HEK293 (cell line): Measurements from ENCODE around the gene PRPSAP2.

Experiments used
- CTCF ChIA-PET: fragments of 350-600 bp; formaldehyde crosslinking; extraction: SDS; loops from one replicate; lab custom pipeline; 2021; ENCODE audit warnings: antibody characterized with exemption; lab: Yijun Ruan, JAX
- POLR2A ChIA-PET: fragments of 300-600 bp; formaldehyde crosslinking; extraction: SDS; loops from one replicate; lab custom pipeline; 2020; ENCODE audit warnings: antibody characterized with exemption, inconsistent platforms; lab: Yijun Ruan, JAX
- H3K27ac ChIP-seq: fragments of 200-500 bp; sonication (Bioruptor generic); 2 replicates; pipeline ENCODE4 v1.5.1; 2014; ENCODE audit warnings: low read depth, low read length, control low read depth, inconsistent platforms; ENCODE audit errors: extremely low read depth
- H3K36me3 ChIP-seq, 2 experiments: fragments of 200-500 bp in 1 of 2; sonication (Bioruptor generic) in 1 of 2; 1 replicate in 1 of 2; 2 replicates in 1 of 2; pipeline ENCODE4 v1.5.1; 2014 to 2017; ENCODE audit warnings: inconsistent platforms in 2 of 2, low read length in 2 of 2; ENCODE audit not compliant: control insufficient read depth in 2 of 2, insufficient read depth in 1 of 2
- H3K4me1 ChIP-seq: fragments of 200-500 bp; sonication (Bioruptor generic); 2 replicates; pipeline ENCODE4 v1.5.1; 2014; ENCODE audit warnings: mild to moderate bottlenecking, low read length, inconsistent platforms; ENCODE audit not compliant: control insufficient read depth, insufficient read depth
- H3K4me3 ChIP-seq: 2 replicates; pipeline ENCODE4 v1.5.1; 2011; ENCODE audit warnings: low read depth, mild to moderate bottlenecking, control low read depth, low read length, moderate library complexity
- H3K9me3 ChIP-seq: fragments of 200-500 bp; sonication (Bioruptor generic); 2 replicates; pipeline ENCODE4 v1.5.1; 2014; ENCODE audit warnings: low read depth, low read length, inconsistent platforms; ENCODE audit not compliant: control insufficient read depth, insufficient read depth
- GLIS1 ChIP-seq: fragments of 450-650 bp; formaldehyde crosslinking; IDR thresholded peaks from 2 replicates; pipeline ENCODE4 v1.5.1; 2016; ENCODE audit warnings: missing biosample characterization, missing genetic modification characterization
- PATZ1 ChIP-seq: fragments of 450-650 bp; formaldehyde crosslinking; IDR thresholded peaks from 2 replicates; pipeline ENCODE4 v1.5.1; 2016; ENCODE audit warnings: missing biosample characterization, missing genetic modification characterization
- PRDM1 ChIP-seq: fragments of 450-650 bp; formaldehyde crosslinking; IDR thresholded peaks from 2 replicates; pipeline ENCODE4; 2016; ENCODE audit warnings: missing biosample characterization, missing genetic modification characterization
- SETDB1 ChIP-seq: IDR thresholded peaks from one replicate; pipeline ENCODE4 v1.6.1; 2017; ENCODE audit warnings: mild to moderate bottlenecking, low read length, moderate library complexity, mixed read lengths; ENCODE audit not compliant: insufficient read length
- SP2 ChIP-seq: fragments of 450-650 bp; formaldehyde crosslinking; IDR thresholded peaks from 2 replicates; pipeline ENCODE4 v1.5.1; 2016; ENCODE audit warnings: missing biosample characterization, missing genetic modification characterization
- TRIM28 ChIP-seq: IDR thresholded peaks from 2 replicates; pipeline ENCODE4 v1.6.1; 2011; ENCODE audit warnings: low read length, control low read depth, borderline replicate concordance
- WT1 ChIP-seq: fragments of 450-650 bp; formaldehyde crosslinking; IDR thresholded peaks from 2 replicates; pipeline ENCODE4 v1.5.1; 2016; ENCODE audit warnings: missing biosample characterization, missing genetic modification characterization
- YY2 ChIP-seq: fragments of 450-650 bp; formaldehyde crosslinking; IDR thresholded peaks from 2 replicates; pipeline ENCODE4 v1.5.1; 2016; ENCODE audit warnings: missing biosample characterization, missing genetic modification characterization
- ZBTB7A ChIP-seq: fragments of 450-650 bp; formaldehyde crosslinking; IDR thresholded peaks from 2 replicates; pipeline ENCODE4 v1.5.1; 2016; ENCODE audit warnings: low read depth, missing biosample characterization, missing genetic modification characterization
- ZIC2 ChIP-seq: fragments of 450-650 bp; formaldehyde crosslinking; IDR thresholded peaks from 2 replicates; pipeline ENCODE4 v1.5.1; 2016; ENCODE audit warnings: missing biosample characterization, missing genetic modification characterization
- ZNF10 ChIP-seq: fragments of 450-650 bp; formaldehyde crosslinking; IDR thresholded peaks from 2 replicates; pipeline ENCODE4 v1.5.1; 2017; ENCODE audit warnings: missing biosample characterization, missing genetic modification characterization
- ZNF121 ChIP-seq: fragments of 450-650 bp; formaldehyde crosslinking; IDR thresholded peaks from 2 replicates; pipeline ENCODE4 v1.5.1; 2016; ENCODE audit warnings: missing biosample characterization, missing genetic modification characterization
- ZNF335 ChIP-seq: fragments of 450-650 bp; formaldehyde crosslinking; conservative IDR thresholded peaks from 2 replicates; pipeline ENCODE4 v1.5.1; 2016; ENCODE audit warnings: missing biosample characterization, missing genetic modification characterization
- ZNF341 ChIP-seq: fragments of 450-650 bp; formaldehyde crosslinking; IDR thresholded peaks from 2 replicates; pipeline ENCODE4; 2016; ENCODE audit warnings: low read depth, missing biosample characterization, missing genetic modification characterization
- ZNF416 ChIP-seq: fragments of 450-650 bp; formaldehyde crosslinking; IDR thresholded peaks from 2 replicates; pipeline ENCODE4 v1.5.1; 2016; ENCODE audit warnings: missing biosample characterization, missing genetic modification characterization
- ZNF555 ChIP-seq: fragments of 450-650 bp; formaldehyde crosslinking; conservative IDR thresholded peaks from 2 replicates; pipeline ENCODE4 v1.5.1; 2017; ENCODE audit warnings: missing biosample characterization, mild to moderate bottlenecking, missing genetic modification characterization, inconsistent platforms
- ZNF580 ChIP-seq: fragments of 450-650 bp; formaldehyde crosslinking; IDR thresholded peaks from 2 replicates; pipeline ENCODE4 v1.5.1; 2016; ENCODE audit warnings: missing biosample characterization, missing genetic modification characterization
- ZNF629 ChIP-seq: fragments of 450-650 bp; formaldehyde crosslinking; IDR thresholded peaks from 2 replicates; pipeline ENCODE4 v1.5.1; 2017; ENCODE audit warnings: missing biosample characterization, missing genetic modification characterization
- ZNF645 ChIP-seq: fragments of 450-650 bp; formaldehyde crosslinking; IDR thresholded peaks from 2 replicates; pipeline ENCODE4; 2016; ENCODE audit warnings: missing biosample characterization, missing genetic modification characterization
- ZNF664 ChIP-seq: fragments of 450-650 bp; formaldehyde crosslinking; IDR thresholded peaks from 2 replicates; pipeline ENCODE4 v1.5.1; 2016; ENCODE audit warnings: missing biosample characterization, missing genetic modification characterization
- ZNF701 ChIP-seq: fragments of 450-650 bp; formaldehyde crosslinking; IDR thresholded peaks from 2 replicates; pipeline ENCODE4 v1.5.1; 2016; ENCODE audit warnings: missing biosample characterization, missing genetic modification characterization
- ZNF76 ChIP-seq: fragments of 450-650 bp; formaldehyde crosslinking; IDR thresholded peaks from 2 replicates; pipeline ENCODE4; 2016; ENCODE audit warnings: low read depth, missing biosample characterization, missing genetic modification characterization, borderline replicate concordance
- ZNF792 ChIP-seq: fragments of 450-650 bp; formaldehyde crosslinking; IDR thresholded peaks from 2 replicates; pipeline ENCODE4 v1.5.1; 2016; ENCODE audit warnings: missing biosample characterization, missing genetic modification characterization
- TF ChIP-seq, protein P1 (sequence below): fragments of 450-650 bp; formaldehyde crosslinking; IDR thresholded peaks from 2 replicates; pipeline ENCODE4 v1.5.1; 2016; ENCODE audit warnings: missing biosample characterization, missing genetic modification characterization
- TF ChIP-seq, protein P2 (sequence below): fragments of 450-650 bp; formaldehyde crosslinking; IDR thresholded peaks from 2 replicates; pipeline ENCODE4 v1.5.1; 2016; ENCODE audit warnings: missing biosample characterization, missing genetic modification characterization
- TF ChIP-seq, protein P3 (sequence below): fragments of 450-650 bp; formaldehyde crosslinking; IDR thresholded peaks from 2 replicates; pipeline ENCODE4 v1.5.1; 2016; ENCODE audit warnings: missing biosample characterization, missing genetic modification characterization
- TF ChIP-seq, protein P4 (sequence below): fragments of 450-650 bp; formaldehyde crosslinking; optimal IDR thresholded peaks from 2 replicates; pipeline ENCODE3; 2016; ENCODE audit warnings: missing biosample characterization, mild to moderate bottlenecking, missing genetic modification characterization

The PRPSAP2 gene

DNA sequence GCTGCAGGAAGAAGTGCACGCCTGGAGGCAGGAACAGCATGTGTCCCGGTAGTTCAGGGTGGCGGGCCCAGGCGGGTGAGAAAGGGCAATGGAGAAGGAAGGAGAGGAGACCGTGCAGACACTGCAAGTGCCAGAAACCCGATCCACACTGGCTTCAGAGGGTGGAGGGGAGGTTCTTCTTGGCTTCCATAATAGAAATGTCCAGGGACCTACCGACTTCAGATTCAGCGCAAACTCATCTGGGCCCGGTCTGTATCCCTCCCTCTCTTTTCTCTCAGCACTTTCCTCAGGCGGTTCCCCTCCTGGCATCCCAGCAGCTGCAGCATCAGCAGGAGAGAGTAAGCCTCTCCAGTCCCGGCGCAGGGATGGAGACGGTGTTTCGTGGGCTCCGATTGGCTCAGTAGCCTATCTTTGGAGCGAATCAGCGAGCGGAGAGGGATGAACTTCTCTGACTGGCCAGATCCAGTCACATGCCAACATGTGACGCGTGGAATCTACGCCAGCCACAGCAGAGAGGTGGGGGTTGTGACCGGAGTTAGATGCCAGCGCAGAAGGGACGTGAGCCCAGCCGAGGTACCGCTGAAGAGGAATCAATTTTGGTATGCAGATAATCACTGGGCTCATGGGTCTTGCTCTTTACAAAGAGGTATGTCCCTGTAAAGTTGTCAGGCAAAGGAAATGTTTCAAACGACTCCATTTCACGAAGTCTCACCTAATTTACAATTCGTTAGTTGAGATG lies 1.9 kb upstream of the PRPSAP2 start:
- Histone ChIP-seq H3K36me3 (peaks cover 0 to 10% of the 10 kb centered on the region in 2 experiments; a peak in 1 of 3 replicates), H3K4me1 (peaks cover 6% of the 10 kb centered on the region; the same call in 1 of the 2 replicates), H3K27ac (peak overlapping the region; percentile 56), H3K4me3 (peak overlapping the region; percentile 71), H3K9me3 (no peaks in the 10 kb centered on the region)
- CTCF ChIA-PET: interaction anchor here (0.6 kb wide), 1 partner anchor 143 kb away, joined by 5 read pairs; no protein-coding TSS in a partner anchor
- POLR2A ChIA-PET: interaction anchor here (0.7 to 1.4 kb wide), 2 partner anchors 9 to 231 kb away, joined by 3 to 5 read pairs; no protein-coding TSS in a partner anchor
- no peak for TF ChIP-seq YY2
- TF ChIP-seq ZNF555 (tag by site-specific recombination): no peak
- TF ChIP-seq ZBTB7A (tag by site-specific recombination): no peak
- no peak for TF ChIP-seq ZNF645 (tag by site-specific recombination)
- 0 out of 2 replicates have a peak, but pooled peaks have one; percentile 37 for TF ChIP-seq ZNF76
- peak; percentile 41; the same call in 1 of the 2 replicates for TF ChIP-seq WT1 (tag by site-specific recombination)
- TF ChIP-seq ZNF792 (tag by site-specific recombination): no peak
- peak; percentile 100 for TF ChIP-seq ZNF664 (tag by site-specific recombination)
- peak; percentile 77 for TF ChIP-seq ZNF121
- peak; percentile 75 for TF ChIP-seq ZNF629 (tag by site-specific recombination)
- TF ChIP-seq, protein P1, sequence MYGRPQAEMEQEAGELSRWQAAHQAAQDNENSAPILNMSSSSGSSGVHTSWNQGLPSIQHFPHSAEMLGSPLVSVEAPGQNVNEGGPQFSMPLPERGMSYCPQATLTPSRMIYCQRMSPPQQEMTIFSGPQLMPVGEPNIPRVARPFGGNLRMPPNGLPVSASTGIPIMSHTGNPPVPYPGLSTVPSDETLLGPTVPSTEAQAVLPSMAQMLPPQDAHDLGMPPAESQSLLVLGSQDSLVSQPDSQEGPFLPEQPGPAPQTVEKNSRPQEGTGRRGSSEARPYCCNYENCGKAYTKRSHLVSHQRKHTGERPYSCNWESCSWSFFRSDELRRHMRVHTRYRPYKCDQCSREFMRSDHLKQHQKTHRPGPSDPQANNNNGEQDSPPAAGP (tag by site-specific recombination): 0 out of 2 replicates have a peak, but pooled peaks have one; percentile 67
- TF ChIP-seq ZNF701 (tag by site-specific recombination): no peak
- TF ChIP-seq SETDB1: peak; percentile 34
- peak; percentile 96 for TF ChIP-seq PRDM1 (tag by site-specific recombination)
- TF ChIP-seq, protein P2, sequence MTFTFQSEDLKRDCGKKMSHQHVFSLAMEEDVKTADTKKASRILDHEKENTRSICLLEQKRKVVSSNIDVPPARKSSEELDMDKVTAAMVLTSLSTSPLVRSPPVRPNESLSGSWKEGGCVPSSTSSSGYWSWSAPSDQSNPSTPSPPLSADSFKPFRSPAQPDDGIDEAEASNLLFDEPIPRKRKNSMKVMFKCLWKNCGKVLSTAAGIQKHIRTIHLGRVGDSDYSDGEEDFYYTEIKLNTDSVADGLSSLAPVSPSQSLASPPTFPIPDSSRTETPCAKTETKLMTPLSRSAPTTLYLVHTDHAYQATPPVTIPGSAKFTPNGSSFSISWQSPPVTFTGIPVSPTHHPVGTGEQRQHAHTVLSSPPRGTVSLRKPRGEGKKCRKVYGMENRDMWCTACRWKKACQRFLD (tag by site-specific recombination): no peak
- TF ChIP-seq, protein P3, sequence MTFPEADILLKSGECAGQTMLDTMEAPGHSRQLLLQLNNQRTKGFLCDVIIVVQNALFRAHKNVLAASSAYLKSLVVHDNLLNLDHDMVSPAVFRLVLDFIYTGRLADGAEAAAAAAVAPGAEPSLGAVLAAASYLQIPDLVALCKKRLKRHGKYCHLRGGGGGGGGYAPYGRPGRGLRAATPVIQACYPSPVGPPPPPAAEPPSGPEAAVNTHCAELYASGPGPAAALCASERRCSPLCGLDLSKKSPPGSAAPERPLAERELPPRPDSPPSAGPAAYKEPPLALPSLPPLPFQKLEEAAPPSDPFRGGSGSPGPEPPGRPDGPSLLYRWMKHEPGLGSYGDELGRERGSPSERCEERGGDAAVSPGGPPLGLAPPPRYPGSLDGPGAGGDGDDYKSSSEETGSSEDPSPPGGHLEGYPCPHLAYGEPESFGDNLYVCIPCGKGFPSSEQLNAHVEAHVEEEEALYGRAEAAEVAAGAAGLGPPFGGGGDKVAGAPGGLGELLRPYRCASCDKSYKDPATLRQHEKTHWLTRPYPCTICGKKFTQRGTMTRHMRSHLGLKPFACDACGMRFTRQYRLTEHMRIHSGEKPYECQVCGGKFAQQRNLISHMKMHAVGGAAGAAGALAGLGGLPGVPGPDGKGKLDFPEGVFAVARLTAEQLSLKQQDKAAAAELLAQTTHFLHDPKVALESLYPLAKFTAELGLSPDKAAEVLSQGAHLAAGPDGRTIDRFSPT (tag by site-specific recombination): peak; percentile 53; the same call in 1 of the 2 replicates
- peak; percentile 94 for TF ChIP-seq SP2 (tag by site-specific recombination)
- TF ChIP-seq ZNF580: 0 out of 2 replicates have a peak, but pooled peaks have one; percentile 10
- TF ChIP-seq PATZ1 (tag by site-specific recombination): peak; percentile 46
- TF ChIP-seq TRIM28: peak; percentile 86
- TF ChIP-seq ZNF416 (tag by site-specific recombination): no peak
- no peak for TF ChIP-seq GLIS1 (tag by site-specific recombination)
- TF ChIP-seq ZNF10 (tag by site-specific recombination): peak; percentile 82
- peak; percentile 91 for TF ChIP-seq ZNF341 (tag by site-specific recombination)
- TF ChIP-seq, protein P4, sequence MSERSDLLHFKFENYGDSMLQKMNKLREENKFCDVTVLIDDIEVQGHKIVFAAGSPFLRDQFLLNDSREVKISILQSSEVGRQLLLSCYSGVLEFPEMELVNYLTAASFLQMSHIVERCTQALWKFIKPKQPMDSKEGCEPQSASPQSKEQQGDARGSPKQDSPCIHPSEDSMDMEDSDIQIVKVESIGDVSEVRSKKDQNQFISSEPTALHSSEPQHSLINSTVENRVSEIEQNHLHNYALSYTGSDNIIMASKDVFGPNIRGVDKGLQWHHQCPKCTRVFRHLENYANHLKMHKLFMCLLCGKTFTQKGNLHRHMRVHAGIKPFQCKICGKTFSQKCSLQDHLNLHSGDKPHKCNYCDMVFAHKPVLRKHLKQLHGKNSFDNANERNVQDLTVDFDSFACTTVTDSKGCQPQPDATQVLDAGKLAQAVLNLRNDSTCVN (tag by site-specific recombination): peak; percentile 19
- peak; percentile 79 for TF ChIP-seq ZIC2 (tag by site-specific recombination)
- peak; percentile 84 for TF ChIP-seq ZNF335 (tag by site-specific recombination)
